Gastroesophageal sphincter (tissue), 4 donors: ENCODE results near the gene KRTAP10-5. TPM values are rescaled to one million over a fixed set of nuclear protein-coding genes. Genes with fewer than 3 reads are reported as not detected.

Source experiments
- ATAC-seq: fragments of 150-250 bp; one replicate; pipeline ENCODE4 v1.9.1; 2016; ENCODE audit warnings: mild to moderate bottlenecking, moderate library complexity
- H3K27ac ChIP-seq, 4 donors: fragments of 200-600 bp; sonication (generic) in 3 of 4; 1 replicate in 3 of 4; 2 replicates in 1 of 4; pipeline ENCODE4 v1.5.1; 2016 to 2019
- H3K27me3 ChIP-seq: fragments of 200-600 bp; sonication (generic); one replicate; pipeline ENCODE4 v1.5.1; 2019
- H3K36me3 ChIP-seq, 2 donors: fragments of 200-600 bp; sonication (generic); one replicate each; pipeline ENCODE4 v1.5.1; 2019; ENCODE audit warnings: control low read depth in 1 of 2
- H3K4me1 ChIP-seq, 3 donors: fragments of 200-600 bp; sonication (generic); 1 replicate in 2 of 3; 2 replicates in 1 of 3; pipeline ENCODE4 v1.5.1; 2016 to 2019; ENCODE audit warnings: control low read depth in 2 of 3
- H3K4me3 ChIP-seq, 2 donors: fragments of 200-600 bp; sonication (generic); one replicate each; pipeline ENCODE4 v1.5.1; 2019; ENCODE audit warnings: mild to moderate bottlenecking in 1 of 2, moderate library complexity in 1 of 2
- H3K9me3 ChIP-seq, 3 donors: fragments of 200-600 bp; sonication (generic); one replicate each; pipeline ENCODE4 v1.5.1; 2017 to 2019; ENCODE audit warnings: control low read depth in 2 of 3
- EP300 ChIP-seq: sonication (generic); formaldehyde crosslinking; IDR thresholded peaks from one replicate; pipeline ENCODE4 v1.6.1; 2017; ENCODE audit warnings: antibody characterized with exemption, mild to moderate bottlenecking
- POLR2A ChIP-seq, 2 donors: fragments of 450-650 bp; IDR thresholded peaks; one replicate each; pipeline ENCODE4 v1.6.1; 2017; ENCODE audit warnings: antibody characterized with exemption in 2 of 2, mild to moderate bottlenecking in 2 of 2, moderate library complexity in 1 of 2
- POLR2AphosphoS5 ChIP-seq: sonication (generic); formaldehyde crosslinking; IDR thresholded peaks from one replicate; pipeline ENCODE4 v1.6.1; 2017; ENCODE audit warnings: antibody characterized with exemption
- WGBS, 2 donors: methylation state at CpG; one replicate each; pipeline ENCODE4 v1.1.5; 2018; ENCODE audit warnings: low coverage in 1 of 2; 5-methylcytosine and 5-hydroxymethylcytosine counted together
- total RNA-seq, 4 donors: library from RNA; depleted of rRNA; stranded (reverse); fragments of >200 nt; gene quantifications; one replicate each; pipeline ENCODE4 v1.1.0, GENCODE V29; 2016
- TF ChIP-seq, protein P1 (sequence below), 4 experiments: fragments of 200-600 bp in 2 of 4; fragments of 450-650 bp in 2 of 4; sonication (generic) in 1 of 4; IDR thresholded peaks; one replicate each; pipeline ENCODE4 v1.5.1; 2017 to 2019; ENCODE audit warnings: antibody characterized with exemption in 4 of 4, mild to moderate bottlenecking in 2 of 4, moderate library complexity in 2 of 4

Gene KRTAP10-5
- total RNA-seq, 4 donors from 2014 or later: not detected

DNA sequence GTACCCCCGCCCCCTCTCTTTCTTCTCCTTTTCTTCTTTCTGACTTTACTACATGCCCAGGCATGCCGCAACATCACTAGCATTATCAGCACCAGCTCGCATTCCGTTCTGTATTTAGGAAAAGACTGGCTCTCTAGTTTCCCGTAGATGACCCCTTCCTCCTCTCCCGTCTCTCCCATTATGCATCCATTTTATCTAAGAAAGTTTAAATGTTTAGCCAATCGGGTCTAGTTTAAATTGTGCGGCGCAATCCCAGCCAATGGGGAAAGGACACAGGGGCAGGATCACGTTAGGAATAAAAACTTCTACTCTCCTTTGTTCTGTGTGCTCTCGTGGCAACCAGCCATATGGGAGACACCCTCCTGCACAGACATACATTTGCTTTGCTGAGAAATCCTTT, 17.7 kb upstream of the KRTAP10-5 start:
- no peaks in the 10 kb centered on the region for H3K36me3 ChIP-seq
- TF ChIP-seq, protein P1, sequence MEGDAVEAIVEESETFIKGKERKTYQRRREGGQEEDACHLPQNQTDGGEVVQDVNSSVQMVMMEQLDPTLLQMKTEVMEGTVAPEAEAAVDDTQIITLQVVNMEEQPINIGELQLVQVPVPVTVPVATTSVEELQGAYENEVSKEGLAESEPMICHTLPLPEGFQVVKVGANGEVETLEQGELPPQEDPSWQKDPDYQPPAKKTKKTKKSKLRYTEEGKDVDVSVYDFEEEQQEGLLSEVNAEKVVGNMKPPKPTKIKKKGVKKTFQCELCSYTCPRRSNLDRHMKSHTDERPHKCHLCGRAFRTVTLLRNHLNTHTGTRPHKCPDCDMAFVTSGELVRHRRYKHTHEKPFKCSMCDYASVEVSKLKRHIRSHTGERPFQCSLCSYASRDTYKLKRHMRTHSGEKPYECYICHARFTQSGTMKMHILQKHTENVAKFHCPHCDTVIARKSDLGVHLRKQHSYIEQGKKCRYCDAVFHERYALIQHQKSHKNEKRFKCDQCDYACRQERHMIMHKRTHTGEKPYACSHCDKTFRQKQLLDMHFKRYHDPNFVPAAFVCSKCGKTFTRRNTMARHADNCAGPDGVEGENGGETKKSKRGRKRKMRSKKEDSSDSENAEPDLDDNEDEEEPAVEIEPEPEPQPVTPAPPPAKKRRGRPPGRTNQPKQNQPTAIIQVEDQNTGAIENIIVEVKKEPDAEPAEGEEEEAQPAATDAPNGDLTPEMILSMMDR (IDR thresholded peaks at IDR 0.05): no peak
- no peak for TF ChIP-seq EP300
- H3K4me1 ChIP-seq: no peaks in the 10 kb centered on the region
- ATAC-seq: no peak
- H3K27me3 ChIP-seq: peaks cover 67% of the 10 kb centered on the region
- no peak overlapping the region for H3K27ac ChIP-seq
- no peak overlapping the region for H3K4me3 ChIP-seq
- 67 to 71% methylated on average over 6 to 11 of the region's 11 CpGs for WGBS, 2 donors
- peaks cover 0 to 12% (median 0%) of the 10 kb centered on the region in 3 donors for H3K9me3 ChIP-seq

DNA sequence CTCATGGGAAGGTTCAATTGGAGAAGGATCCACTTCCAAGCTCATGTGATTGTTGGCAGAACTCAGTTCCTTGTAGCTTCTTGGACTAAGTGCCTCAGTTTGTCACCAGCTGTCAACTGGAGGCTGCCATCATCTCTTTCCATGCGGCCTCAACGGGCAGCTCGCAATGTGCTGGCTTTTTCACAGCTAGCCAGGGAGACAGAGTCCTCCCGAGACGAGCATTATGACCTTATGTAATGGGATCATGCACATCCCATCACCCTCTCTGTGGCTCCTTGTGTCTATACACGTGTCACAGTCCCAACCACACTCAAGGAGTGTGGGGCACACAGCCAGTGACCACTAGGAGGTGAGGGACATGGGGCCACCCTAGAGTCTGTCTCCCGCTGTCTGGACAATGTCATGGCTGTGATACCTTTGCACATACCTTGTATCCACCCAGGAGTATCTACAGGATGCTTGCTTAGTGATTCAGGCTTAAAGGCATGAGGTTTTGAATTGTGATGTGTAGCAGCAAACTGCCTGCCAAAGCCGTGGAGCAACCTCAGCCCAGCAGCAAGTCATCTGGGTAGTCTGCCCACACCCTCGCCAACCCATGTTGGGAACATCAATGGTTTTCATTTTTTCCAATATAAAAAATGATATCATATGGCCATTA, 15.8 kb upstream of the KRTAP10-5 start:
- ATAC-seq: no peak
- Histone ChIP-seq H3K9me3 (peaks cover 0 to 12% (median 0%) of the 10 kb centered on the region in 3 donors), H3K4me1 (no peaks in the 10 kb centered on the region), H3K27ac (no peak overlapping the region), H3K4me3 (no peak overlapping the region), H3K36me3 (no peaks in the 10 kb centered on the region), H3K27me3 (peaks cover 64% of the 10 kb centered on the region)
- TF ChIP-seq, protein P1 (IDR thresholded peaks at IDR 0.05): no peak
- TF ChIP-seq POLR2A (IDR thresholded peaks at IDR 0.05): no peak
- TF ChIP-seq POLR2AphosphoS5: no peak
- no peak for TF ChIP-seq EP300
- 67 to 76% methylated on average over 6 to 7 of the region's 9 CpGs for WGBS, 2 donors

DNA sequence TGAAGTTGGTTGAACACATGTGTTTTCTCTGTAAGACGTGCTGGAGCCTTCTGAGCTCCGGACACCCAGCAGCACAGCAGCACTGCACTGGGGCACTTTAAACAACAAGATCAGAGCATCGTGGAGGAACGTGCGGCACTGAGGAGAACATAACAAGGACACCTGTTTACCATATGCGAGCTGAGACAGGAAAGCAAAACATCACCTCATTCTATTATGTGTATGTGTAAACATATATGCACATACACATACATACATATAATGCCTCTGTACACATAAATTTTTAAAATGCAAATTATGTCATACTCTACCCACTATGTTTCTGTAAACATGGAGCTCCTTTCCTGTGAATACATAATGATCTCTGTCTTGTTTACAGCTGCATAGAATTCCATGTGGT, 15.1 kb upstream of the KRTAP10-5 start:
- no peak for TF ChIP-seq EP300
- 61 to 83% methylated on average over 1 to 6 of the region's 6 CpGs for WGBS, 2 donors
- H3K4me1 ChIP-seq: no peaks in the 10 kb centered on the region
- no peak for ATAC-seq
- H3K36me3 ChIP-seq: no peaks in the 10 kb centered on the region
- H3K27me3 ChIP-seq: peaks cover 66% of the 10 kb centered on the region
- no peak overlapping the region for H3K4me3 ChIP-seq
- H3K9me3 ChIP-seq: peaks cover 0 to 12% (median 0%) of the 10 kb centered on the region in 3 donors
- no peak overlapping the region for H3K27ac ChIP-seq

DNA sequence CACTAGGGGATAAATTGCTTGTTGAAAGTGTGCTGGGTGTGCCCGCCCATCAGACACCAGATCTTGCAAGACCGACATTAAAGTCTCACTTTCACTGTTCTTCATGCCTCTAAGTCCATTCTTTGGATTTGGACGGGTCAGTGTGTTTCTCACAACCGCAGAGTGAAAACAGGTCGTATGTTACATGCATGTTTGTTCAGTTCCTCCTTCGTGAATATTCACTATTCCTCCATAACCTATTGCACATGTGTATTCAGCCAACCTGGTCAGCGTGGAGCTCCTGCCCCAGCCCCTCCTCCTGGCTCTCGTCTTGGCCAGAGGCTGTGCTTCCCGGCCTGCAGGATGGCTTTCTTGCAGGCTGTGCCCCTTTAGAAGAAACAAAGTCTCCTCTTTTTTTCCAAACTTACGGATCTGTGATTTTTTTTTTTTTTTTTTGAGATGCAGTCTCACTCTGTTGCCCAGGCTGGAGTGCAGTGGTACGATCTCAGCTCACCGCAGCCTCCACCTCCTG, 14.1 kb upstream of the KRTAP10-5 start:
- Histone ChIP-seq H3K27me3 (peaks cover 66% of the 10 kb centered on the region), H3K9me3 (peaks cover 0 to 12% (median 0%) of the 10 kb centered on the region in 3 donors), H3K4me3 (no peak overlapping the region), H3K36me3 (no peaks in the 10 kb centered on the region), H3K4me1 (no peaks in the 10 kb centered on the region), H3K27ac (no peak overlapping the region)
- WGBS, 2 donors: 63 to 87% methylated on average over 6 to 10 of the region's 12 CpGs
- no peak for TF ChIP-seq POLR2AphosphoS5
- TF ChIP-seq EP300: no peak
- TF ChIP-seq, protein P1 (IDR thresholded peaks at IDR 0.05): no peak
- no peak for TF ChIP-seq POLR2A (IDR thresholded peaks at IDR 0.05)
- ATAC-seq: no peak

DNA sequence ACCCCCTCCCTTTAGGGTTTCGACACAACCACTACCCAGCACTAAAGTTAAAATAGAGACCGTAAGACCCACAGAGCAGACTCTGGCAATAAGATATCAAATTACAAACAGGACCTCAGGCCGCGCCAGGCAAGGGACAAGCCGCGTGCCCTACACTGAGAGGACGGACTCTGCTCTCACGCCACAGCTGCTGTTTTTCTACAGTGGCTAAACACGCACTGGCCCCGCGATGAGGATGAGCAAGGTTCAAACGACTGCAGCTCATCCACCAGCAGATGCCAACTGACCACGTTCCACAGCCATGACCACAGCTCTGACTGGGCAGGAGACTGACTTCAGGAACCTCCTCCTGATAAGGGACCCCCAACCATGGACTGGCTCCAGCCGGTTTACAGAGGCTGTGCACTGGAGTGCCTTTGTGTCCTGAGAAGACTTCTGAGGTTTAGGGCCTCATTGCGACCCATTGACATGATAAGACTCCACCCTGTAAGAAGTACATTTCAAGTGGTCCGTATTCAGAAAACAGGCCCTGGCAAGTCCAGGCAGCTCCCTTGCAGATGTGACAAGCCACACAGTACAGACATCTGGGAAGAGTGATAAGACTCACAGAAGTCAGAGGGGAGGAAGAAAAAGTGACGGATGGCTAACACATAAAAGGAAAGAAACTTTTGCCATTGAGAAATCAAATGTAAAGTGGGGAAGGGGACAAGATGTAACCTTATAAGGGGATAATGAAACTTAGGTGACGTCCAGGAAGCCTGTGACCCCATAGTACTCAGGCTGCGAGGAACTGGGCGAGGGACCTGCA, 13.4 kb upstream of the KRTAP10-5 start:
- H3K27ac ChIP-seq: no peak overlapping the region
- TF ChIP-seq, protein P1 (IDR thresholded peaks at IDR 0.05): no peak
- no peak for TF ChIP-seq POLR2AphosphoS5
- no peak for TF ChIP-seq POLR2A (IDR thresholded peaks at IDR 0.05)
- no peak for TF ChIP-seq EP300
- ATAC-seq: no peak
- H3K27me3 ChIP-seq: peaks cover 64% of the 10 kb centered on the region
- H3K9me3 ChIP-seq: peaks cover 0 to 10% (median 0%) of the 10 kb centered on the region in 3 donors
- 56 to 79% methylated on average over 7 to 17 of the region's 20 CpGs for WGBS, 2 donors
- no peak overlapping the region for H3K4me3 ChIP-seq
- H3K4me1 ChIP-seq: no peaks in the 10 kb centered on the region
- no peaks in the 10 kb centered on the region for H3K36me3 ChIP-seq
